SU-DHL-6 (cell line): Measurements from ENCODE around the gene RALGDS.

ENCODE experiments used
- EZH2phosphoT487 ChIP-seq: fragments of 200-600 bp; sonication (generic), shearing (Covaris generic); conservative IDR thresholded peaks from 2 replicates; pipeline ENCODE4 v1.6.1; 2018; ENCODE audit warnings: mild to moderate bottlenecking, antibody characterized with exemption, low read length, moderate library complexity, mixed read lengths
- TF ChIP-seq, protein P1 (sequence below): fragments of 200-600 bp; sonication (generic); IDR thresholded peaks from one replicate; pipeline ENCODE4 v1.5.1; 2017; ENCODE audit warnings: antibody characterized with exemption, mild to moderate bottlenecking, low read length, moderate library complexity; ENCODE audit not compliant: insufficient read depth, poor library complexity, severe bottlenecking

DNA sequence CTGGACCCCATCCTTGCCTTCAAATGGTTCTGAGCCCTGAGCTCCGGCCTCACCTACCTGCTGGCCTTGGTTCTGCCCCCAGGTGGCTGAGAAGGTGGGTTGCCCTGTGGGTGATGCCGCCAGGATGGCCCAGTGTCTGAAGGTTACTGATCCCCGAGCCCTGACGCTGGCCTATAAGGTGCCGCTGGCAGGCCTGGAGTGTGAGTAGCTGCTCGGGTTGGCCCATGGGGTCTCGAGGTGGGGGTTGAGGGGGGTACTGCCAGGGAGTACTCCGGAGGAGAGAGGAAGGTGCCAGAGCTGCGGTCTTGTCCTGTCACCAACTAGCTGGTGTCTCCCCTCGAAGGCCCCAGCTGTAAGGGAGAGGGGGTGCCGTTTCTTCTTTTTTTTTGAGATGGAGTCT is 54.0 kb downstream of the RALGDS start:
- TF ChIP-seq, protein P1, sequence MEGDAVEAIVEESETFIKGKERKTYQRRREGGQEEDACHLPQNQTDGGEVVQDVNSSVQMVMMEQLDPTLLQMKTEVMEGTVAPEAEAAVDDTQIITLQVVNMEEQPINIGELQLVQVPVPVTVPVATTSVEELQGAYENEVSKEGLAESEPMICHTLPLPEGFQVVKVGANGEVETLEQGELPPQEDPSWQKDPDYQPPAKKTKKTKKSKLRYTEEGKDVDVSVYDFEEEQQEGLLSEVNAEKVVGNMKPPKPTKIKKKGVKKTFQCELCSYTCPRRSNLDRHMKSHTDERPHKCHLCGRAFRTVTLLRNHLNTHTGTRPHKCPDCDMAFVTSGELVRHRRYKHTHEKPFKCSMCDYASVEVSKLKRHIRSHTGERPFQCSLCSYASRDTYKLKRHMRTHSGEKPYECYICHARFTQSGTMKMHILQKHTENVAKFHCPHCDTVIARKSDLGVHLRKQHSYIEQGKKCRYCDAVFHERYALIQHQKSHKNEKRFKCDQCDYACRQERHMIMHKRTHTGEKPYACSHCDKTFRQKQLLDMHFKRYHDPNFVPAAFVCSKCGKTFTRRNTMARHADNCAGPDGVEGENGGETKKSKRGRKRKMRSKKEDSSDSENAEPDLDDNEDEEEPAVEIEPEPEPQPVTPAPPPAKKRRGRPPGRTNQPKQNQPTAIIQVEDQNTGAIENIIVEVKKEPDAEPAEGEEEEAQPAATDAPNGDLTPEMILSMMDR = no peak
- TF ChIP-seq EZH2phosphoT487 = no peak
